Motor neuron (in vitro differentiated cells): Measurements from ENCODE around the gene CHP2. TPM values are rescaled to one million over a fixed set of nuclear protein-coding genes. Genes with fewer than 3 reads are reported as not detected.
"Not testable (repeated sequence)": the region's sequence is repeated elsewhere in the genome, so short reads cannot be mapped to it uniquely, and the experiment has no call there.

Experiments used
- ATAC-seq, 8 experiments: fragments of 200-7000 bp; cut with Tn5 transposase; replicated peaks in 6 of 8; 2 replicates each; pipeline ENCODE4 v1.8.0; 2021; ENCODE audit warnings: mild to moderate bottlenecking in 8 of 8, moderate library complexity in 8 of 8
- H3K27ac ChIP-seq, 2 donors: fragments of 250-450 bp; sonication (Bioruptor Pico); 2 replicates each; pipeline ENCODE4 v1.9.0; 2021; ENCODE audit warnings: antibody characterized with exemption in 2 of 2, mild to moderate bottlenecking in 2 of 2, moderate library complexity in 1 of 2
- H3K4me1 ChIP-seq, 2 donors: fragments of 250-450 bp; sonication (Bioruptor Pico); replicated peaks in 1 of 2; 2 replicates each; pipeline ENCODE4 v1.6.1; 2021; ENCODE audit warnings: antibody characterized with exemption in 2 of 2, mild to moderate bottlenecking in 2 of 2, moderate library complexity in 1 of 2
- H3K4me3 ChIP-seq, 5 donors: fragments of 250-450 bp; sonication (Bioruptor Pico); 2 replicates each; pipeline ENCODE4 v1.9.0; 2021; ENCODE audit warnings: antibody characterized with exemption in 5 of 5, mild to moderate bottlenecking in 5 of 5, moderate library complexity in 4 of 5
- WGBS, 10 experiments: fragments of 450-650 bp; shearing (Covaris generic); methylation state at CpG; one replicate each; pipeline ENCODE4 v1.0.0; 2022; 5-methylcytosine and 5-hydroxymethylcytosine counted together
- in situ Hi-C, 9 experiments: fragments of 400-800 bp; cut with MboI; loops; one replicate each; pipeline ENCODE4 v1.15.0; 2021; ENCODE audit warnings: low sequenced_read_pairs in 9 of 9, low pct_unique_long_range_greater_than_20kb in 2 of 9; ENCODE audit not compliant: unreplicated experiment in 9 of 9
- total RNA-seq, 8 experiments: library from RNA; unstranded; fragments of 300-600 nt; gene quantifications; 2 replicates each; pipeline versions ENCODE4 v1.2.3 to v1.2.4, GENCODE V29; 2022

The CHP2 gene
- total RNA-seq, result 1 to 10 TPM in 2 of 8 experiments, under 1 TPM in 1, not detected in 5; 0.19 to 5.5 (median 2.9) TPM

DNA sequence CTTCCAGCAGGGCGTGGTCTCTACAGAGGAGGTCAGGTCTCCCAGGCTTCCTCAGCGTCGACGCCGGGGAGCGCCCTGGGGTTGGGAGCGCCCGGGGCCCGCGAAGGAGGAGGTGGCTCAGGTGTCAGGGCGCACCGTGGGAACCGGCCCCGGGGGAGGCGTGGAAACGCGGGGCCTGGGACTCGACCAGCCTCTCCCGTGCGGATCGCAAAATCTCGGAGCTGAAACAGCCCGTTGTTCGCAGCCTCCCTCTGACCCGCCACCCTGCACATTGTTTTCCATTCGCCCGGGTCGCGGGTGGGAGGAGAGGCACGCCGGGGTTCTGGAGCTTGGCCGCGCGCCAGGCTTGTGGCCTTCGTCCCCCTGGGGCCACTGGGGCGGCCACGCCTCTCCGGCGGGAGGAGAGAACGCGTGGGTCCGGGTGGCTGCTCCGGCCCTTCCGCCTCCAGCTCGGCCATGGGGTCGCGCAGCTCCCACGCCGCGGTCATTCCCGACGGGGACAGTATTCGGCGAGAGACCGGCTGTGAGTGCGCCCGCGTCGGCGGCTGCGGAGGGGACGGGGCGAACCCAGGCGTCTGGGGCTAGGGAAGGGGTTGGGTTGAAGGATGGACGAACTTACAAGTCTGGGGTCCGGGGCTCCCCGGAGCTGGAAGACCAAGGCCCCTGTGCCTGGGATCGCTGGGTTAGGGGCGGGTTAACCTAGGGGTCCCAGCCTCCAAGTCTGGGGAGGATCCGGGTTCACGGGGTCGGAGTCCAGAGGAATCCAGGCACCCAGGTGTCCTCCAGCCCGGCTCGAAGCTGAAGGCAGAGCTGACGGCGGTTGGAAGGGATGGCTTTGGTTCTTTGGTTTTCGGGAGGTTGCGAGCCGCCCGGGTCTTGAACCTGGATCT, at the start of gene CHP2:
Gene CHP2 (plus strand): TSS at position 433 of the 890 bp plus-strand sequence. CDS start 24 bp downstream, at position 457.
- no peak within 1 kb of the TSS for H3K27ac ChIP-seq
- in situ Hi-C loops, result no loop called here
- WGBS, 10 experiments, result 0 to 20% (median 7%) methylated on average over 2 to 10 of the region's 80 CpGs; no CpG with 5 or more reads in 6 of the 10 experiments

DNA sequence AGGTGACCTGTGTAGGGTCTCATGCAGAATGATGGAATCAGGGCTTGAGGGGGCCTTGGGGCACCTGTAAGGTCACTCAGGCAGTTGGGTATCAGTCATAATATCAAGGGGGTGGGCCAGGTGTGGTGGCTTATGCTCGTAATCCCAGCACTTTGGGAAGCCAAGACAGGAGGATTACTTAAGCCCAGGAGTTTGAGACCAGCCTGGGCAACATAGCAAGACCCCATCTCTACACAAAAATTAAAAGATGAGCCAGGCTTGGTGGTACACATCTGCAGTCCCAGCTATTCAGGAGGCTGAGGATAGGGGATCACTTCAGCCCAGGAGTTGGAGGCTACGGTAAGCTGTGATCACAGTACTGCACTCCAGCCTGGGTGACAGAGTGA, 49.3 kb upstream of the CHP2 start:
- Histone ChIP-seq H3K4me3 (no peak overlapping the region), H3K4me1 (no peaks in the 10 kb centered on the region), H3K27ac (no peak overlapping the region)
- 21 to 67% (median 40%) methylated on average over 1 to 2 of the region's 2 CpGs; no CpG with 5 or more reads in 7 of the 10 experiments for WGBS, 10 experiments
- in situ Hi-C loops, result loop anchor here in 1 of 9 experiments (25.0 kb wide), 1 partner anchor 807 kb away; no protein-coding TSS in a partner anchor
- no peak for ATAC-seq

More for the DNA sequence above, at the start of gene CHP2:
- Histone ChIP-seq H3K4me3 (no peak within 1 kb of the TSS), H3K4me1 (no peaks in the 10 kb centered on the region)
- ATAC-seq, result peak in 3 of 8 experiments; percentile 65 to 84 (median 66)

DNA sequence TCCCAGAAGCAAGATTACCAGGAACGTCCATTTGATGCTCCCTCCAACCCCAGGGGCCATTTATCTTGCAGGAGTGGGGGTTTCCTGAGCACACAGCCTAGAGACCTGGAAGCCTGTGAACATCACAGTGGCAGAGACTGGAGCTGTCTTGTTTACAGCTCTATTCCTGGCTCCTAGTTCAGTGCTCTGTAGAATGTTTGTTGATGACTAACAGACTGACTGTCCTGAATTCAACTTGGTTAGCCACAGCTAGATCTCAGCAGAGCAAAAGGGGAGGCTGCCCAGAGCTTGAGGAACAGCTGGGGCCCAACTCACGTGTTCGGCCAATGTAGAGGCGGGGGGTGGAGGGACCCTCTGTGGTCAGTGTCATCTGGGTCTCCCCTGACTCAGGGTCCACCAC, 48.4 kb upstream of the CHP2 start:
- no peak overlapping the region for H3K4me3 ChIP-seq
- in situ Hi-C loops, result loop anchor here in 1 of 9 experiments (25.0 kb wide), 1 partner anchor 806 kb away; no protein-coding TSS in a partner anchor
- 70 to 100% (median 80%) methylated on average over 1 to 2 of the region's 4 CpGs; no CpG with 5 or more reads in 6 of the 10 experiments for WGBS, 10 experiments
- ATAC-seq, result no peak
- H3K4me1 ChIP-seq, result no peaks in the 10 kb centered on the region
- no peak overlapping the region for H3K27ac ChIP-seq

DNA sequence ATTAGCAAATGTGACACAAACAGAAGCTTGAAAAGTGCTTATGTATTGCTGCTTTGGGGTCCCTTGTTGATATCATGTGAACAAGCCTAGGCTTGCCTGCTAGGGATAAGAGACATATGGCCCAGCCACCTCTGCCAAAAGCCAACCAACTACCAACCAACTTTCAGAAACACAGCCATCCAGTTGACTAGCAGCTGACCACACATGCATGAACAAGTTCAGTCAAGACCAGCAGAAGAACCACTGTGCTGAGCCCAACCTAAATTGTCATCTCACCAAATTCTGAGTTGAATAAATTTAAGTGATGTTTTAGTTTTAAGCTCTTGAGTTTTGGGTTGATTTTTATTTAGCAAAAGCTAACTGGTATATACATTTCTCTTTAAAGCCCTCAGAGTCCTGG, 45.3 kb upstream of the CHP2 start:
- Histone ChIP-seq H3K27ac (no peak overlapping the region), H3K4me1 (no peaks in the 10 kb centered on the region), H3K4me3 (no peak overlapping the region)
- ATAC-seq, result no peak
- in situ Hi-C loops, result loop anchor here in 1 of 9 experiments (25.0 kb wide), 1 partner anchor 803 kb away; no protein-coding TSS in a partner anchor

DNA sequence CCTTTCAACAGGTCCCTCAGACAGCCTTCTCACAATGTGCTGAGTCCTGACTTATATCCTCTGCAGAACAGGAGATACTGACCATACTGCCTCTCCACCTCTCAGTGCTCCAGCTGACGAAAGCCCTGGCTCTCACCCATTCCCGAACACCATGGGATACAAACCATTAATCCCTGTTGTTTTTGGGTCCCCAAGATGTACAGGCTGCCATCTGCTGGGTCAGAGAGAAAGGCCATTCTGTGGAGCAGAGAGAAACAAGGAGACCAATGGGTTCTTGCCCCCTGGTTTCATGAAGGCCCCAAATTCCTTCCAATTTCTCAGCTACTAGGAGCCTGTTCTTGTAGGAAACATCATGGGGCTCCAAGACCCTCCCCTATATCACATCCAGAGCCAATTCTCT, 44.8 kb upstream of the CHP2 start:
- in situ Hi-C loops, result loop anchor here in 1 of 9 experiments (25.0 kb wide), 1 partner anchor 802 kb away; no protein-coding TSS in a partner anchor

DNA sequence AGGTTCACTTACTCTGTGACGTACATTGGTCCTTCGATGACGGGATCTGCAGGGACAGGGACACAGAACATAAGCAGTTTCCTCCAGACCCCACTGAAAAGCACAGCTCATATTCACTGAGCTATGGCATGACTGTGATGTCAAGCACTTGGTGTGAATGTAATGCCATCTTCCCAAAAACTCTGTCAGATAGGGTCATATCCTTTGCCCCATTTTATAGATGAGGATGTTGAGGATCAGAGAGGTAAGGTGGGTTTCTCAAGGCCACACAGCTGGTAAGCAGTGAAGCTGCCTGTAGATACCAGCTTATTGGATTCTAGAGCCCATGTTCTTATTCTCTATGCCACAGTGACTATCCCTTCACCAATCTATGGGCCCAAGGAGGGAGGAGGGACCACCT, 44.3 kb upstream of the CHP2 start:
- no peaks in the 10 kb centered on the region for H3K4me1 ChIP-seq
- no peak for ATAC-seq
- 88 to 94% methylated on average over 3 of the region's 3 CpGs; no CpG with 5 or more reads in 8 of the 10 experiments for WGBS, 10 experiments
- no peak overlapping the region for H3K4me3 ChIP-seq
- in situ Hi-C loops, result loop anchor here in 1 of 9 experiments (25.0 kb wide), 1 partner anchor 802 kb away; no protein-coding TSS in a partner anchor
- no peak overlapping the region for H3K27ac ChIP-seq

More for the DNA sequence above, 44.8 kb upstream of the CHP2 start:
- 0 to 100% (median 90%) methylated on average over 1 to 2 of the region's 2 CpGs; no CpG with 5 or more reads in 5 of the 10 experiments for WGBS, 10 experiments
- Histone ChIP-seq H3K4me1 (no peaks in the 10 kb centered on the region), H3K27ac (no peak overlapping the region), H3K4me3 (no peak overlapping the region)
- no peak for ATAC-seq

DNA sequence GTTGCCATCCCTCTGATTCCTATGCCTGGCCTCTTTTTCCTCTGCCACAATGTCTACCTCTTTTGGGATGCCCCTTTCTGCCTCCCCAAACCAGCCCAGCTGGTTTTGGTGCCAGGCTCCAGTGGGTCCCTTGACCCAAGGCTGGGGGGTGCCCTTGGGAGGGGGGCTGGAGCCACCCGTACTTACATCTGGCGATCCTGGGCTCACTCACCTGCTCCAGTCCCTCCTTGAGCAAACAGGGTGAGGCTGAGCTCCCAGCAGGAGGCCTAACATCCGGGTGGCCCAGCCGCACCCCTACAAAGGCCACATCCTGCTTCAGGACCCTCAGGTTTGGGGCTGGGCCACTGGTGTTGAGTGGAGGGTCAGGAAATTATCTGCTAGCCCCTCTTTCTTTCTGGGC, 43.0 kb upstream of the CHP2 start:
- H3K4me3 ChIP-seq, result no peak overlapping the region
- no peak for ATAC-seq
- in situ Hi-C loops, result loop anchor here in 1 of 9 experiments (25.0 kb wide), 1 partner anchor 801 kb away; no protein-coding TSS in a partner anchor
- no peak overlapping the region for H3K27ac ChIP-seq
- WGBS, 10 experiments, result 24 to 100% methylated on average over 1 to 3 of the region's 4 CpGs; no CpG with 5 or more reads in 8 of the 10 experiments
- no peaks in the 10 kb centered on the region for H3K4me1 ChIP-seq

DNA sequence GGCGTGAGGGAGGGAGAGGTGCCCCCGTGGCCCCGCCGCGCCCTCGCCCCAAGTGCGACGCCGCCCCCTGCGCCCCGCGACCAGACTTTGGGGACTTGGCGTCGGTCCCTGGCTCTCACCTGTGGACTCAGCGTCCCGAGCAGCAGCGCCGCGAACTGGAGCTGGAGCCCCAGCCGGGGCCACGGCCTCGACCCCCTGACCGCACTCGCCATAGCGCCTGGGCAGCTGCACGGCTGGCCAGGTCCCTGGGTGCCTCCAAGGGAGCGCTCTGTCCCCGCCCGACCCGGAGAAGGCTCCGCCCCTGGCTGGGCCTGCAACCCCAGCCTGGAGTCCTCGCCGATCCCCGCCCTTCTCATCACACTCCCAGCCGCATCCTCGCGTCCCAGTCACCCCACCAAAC, 41.9 kb upstream of the CHP2 start, which contains the start of gene ERN2:
Gene ERN2 (minus strand): TSS at position 247 of the 400 bp plus-strand sequence. CDS start 35 bp downstream, at position 212.
- no peak within 1 kb of the TSS for H3K27ac ChIP-seq
- in situ Hi-C loops, result loop anchor here in 1 of 9 experiments (25.0 kb wide), 1 partner anchor 799 kb away; no protein-coding TSS in a partner anchor
- ATAC-seq, result peak in 3 of 8 experiments; percentile 90 to 91 (median 91)
- 14% methylated on average over 4 of the region's 37 CpGs; no CpG with 5 or more reads in 9 of the 10 experiments for WGBS, 10 experiments
- H3K4me1 ChIP-seq, result no peaks in the 10 kb centered on the region
- no peak within 1 kb of the TSS for H3K4me3 ChIP-seq

DNA sequence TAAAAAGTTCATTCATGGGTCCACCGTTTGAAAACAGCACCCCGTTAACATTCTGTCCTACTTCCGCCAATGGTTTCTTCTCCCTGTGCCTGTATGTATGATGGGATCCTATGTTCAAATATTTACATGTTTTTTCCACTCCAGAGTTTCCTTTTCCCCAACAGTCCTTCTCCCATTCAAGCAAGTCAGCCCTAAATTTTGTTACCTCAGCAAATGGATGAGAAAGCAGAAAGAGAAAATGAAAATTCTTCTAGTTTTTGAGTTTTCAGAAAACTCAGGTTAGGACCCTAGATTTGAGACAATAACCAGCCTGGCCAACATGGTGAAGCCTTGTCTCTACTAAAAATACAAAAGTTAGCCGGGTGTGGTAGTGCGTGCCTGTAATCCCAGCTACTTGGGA, 38.3 kb upstream of the CHP2 start:
- Histone ChIP-seq H3K4me1 (no peaks in the 10 kb centered on the region), H3K4me3 (no peak overlapping the region), H3K27ac (no peak overlapping the region)
- WGBS, 10 experiments, result 57 to 93% (median 76%) methylated on average over 2 to 5 of the region's 5 CpGs
- in situ Hi-C loops, result loop anchor here in 1 of 9 experiments (25.0 kb wide), 1 partner anchor 796 kb away; no protein-coding TSS in a partner anchor
- no peak for ATAC-seq

DNA sequence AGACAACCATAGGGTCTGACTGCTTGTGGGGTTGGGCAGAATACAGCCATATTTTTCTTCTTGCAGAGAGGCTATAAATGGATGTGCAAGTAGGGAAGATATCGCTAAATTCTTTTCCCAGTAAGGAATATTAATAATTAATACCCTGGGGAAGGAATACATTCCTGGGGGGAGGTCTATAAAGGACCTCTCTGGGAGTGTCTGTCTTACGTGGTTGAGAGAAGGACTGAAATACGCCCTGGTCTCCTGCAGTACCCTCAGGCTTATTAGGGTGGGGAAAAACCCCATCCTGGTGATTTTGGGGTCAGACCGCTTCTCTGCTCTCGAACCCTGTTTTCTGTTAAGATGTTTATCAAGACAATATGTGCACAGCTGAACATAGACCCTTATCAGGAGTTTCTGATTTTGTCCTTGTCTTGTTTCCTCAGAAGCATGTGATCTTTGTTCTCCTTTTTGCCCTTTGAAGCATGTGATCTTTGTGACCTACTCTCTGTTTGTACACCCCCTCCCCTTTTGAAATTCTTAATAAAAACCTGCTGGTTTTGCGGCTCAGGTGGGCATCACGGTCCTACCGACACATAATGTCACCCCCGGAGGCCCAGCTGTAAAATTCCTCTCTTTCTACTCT, 32.1 kb upstream of the CHP2 start:
- not testable (repeated sequence) for ATAC-seq, H3K27ac ChIP-seq, H3K4me3 ChIP-seq, H3K4me1 ChIP-seq
- in situ Hi-C loops, result loop anchor here in 1 of 9 experiments (25.0 kb wide), 1 partner anchor 790 kb away; no protein-coding TSS in a partner anchor
- WGBS, 10 experiments, result 18 to 98% (median 82%) methylated on average over 3 to 8 of the region's 9 CpGs; no CpG with 5 or more reads in 2 of the 10 experiments

DNA sequence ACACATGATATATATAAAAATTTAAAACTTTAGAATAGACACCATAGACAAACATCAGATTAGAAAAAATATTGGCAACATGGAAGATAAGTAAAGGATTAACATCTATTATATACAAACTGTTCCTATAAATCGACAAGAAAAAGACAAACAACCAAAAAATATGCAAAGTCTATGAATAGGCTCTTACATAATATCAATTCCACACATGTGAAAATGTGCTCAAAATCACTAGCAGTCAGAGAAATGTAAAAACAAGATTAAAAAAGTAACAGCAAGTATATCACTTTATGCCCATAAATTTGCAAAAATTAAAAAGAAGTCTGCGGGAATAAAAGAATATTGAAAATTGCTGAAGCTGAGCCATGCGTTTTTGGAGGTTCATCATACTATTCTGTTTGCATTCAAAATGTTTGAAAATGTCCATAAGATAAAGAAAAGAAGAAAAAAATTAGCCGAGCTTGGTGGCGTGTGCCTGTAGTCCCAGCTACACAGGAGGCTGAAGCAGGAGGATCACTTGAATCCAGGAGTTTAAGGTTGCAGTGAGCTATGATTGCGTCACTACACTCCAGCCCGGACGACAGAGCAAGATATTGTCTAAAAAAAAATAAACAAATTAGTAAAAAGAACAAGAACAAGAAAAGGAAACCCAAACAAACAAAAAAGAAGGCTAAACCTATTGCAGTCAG, 30.6 kb upstream of the CHP2 start:
- peak in 1 of 8 experiments; percentile 53 for ATAC-seq
- Histone ChIP-seq H3K4me3 (no peak overlapping the region), H3K4me1 (no peaks in the 10 kb centered on the region), H3K27ac (no peak overlapping the region)
- WGBS, 10 experiments, result 10 to 90% (median 78%) methylated on average over 7 to 8 of the region's 8 CpGs; no CpG with 5 or more reads in 1 of the 10 experiments
- in situ Hi-C loops, result loop anchor here in 1 of 9 experiments (25.0 kb wide), 1 partner anchor 788 kb away; no protein-coding TSS in a partner anchor

DNA sequence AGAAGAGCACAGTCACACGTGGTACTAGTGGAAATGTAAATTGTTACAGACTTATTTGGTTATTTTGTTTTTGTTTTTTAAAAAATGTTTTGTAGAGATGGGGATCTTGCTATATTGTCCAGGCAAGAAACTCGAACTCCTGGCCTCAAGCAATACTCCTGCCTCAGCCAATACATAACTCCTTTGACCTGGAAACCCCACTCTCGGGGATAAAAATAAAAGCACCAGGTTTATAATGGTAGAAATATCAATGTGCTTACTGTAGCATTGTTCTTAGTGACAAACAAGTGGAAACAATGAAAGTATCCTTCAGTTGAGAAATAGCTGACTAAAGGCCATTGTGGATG, 30.1 kb upstream of the CHP2 start:
- no peaks in the 10 kb centered on the region for H3K4me1 ChIP-seq
- in situ Hi-C loops, result loop anchor here in 3 of 9 experiments (25.0 kb wide), 3 partner anchors 288 to 788 kb away; no protein-coding TSS in a partner anchor
- H3K4me3 ChIP-seq, result no peak overlapping the region
- ATAC-seq, result no peak
- 0 to 81% (median 49%) methylated on average over 1 to 3 of the region's 3 CpGs for WGBS, 10 experiments
- H3K27ac ChIP-seq, result no peak overlapping the region
